SK-N-SH treated with all-trans-retinoic acid at 6 μM for 48 hours (cell line): ENCODE data around the gene HRAS.

ENCODE experiments used
- ATAC-seq: fragments of 200-7000 bp; cut with Tn5 transposase; 3 replicates; pipeline ENCODE4 v1.9.1; 2020; ENCODE audit warnings: mild to moderate bottlenecking, moderate library complexity
- ARNTL ChIP-seq: fragments of 450-650 bp; formaldehyde crosslinking; IDR thresholded peaks from 2 replicates; pipeline ENCODE4 v1.5.0; 2020; ENCODE audit warnings: low read depth, mild to moderate bottlenecking, moderate library complexity, borderline replicate concordance
- BACH2 ChIP-seq: fragments of 250-450 bp; sonication (Bioruptor Pico); IDR thresholded peaks from 2 replicates; pipeline ENCODE4 v1.9.0; 2021; ENCODE audit warnings: mild to moderate bottlenecking, borderline replicate concordance
- ESRRG ChIP-seq: fragments of 250-450 bp; sonication (Bioruptor Pico); IDR thresholded peaks from 2 replicates; pipeline ENCODE4 v1.6.1; 2021; ENCODE audit warnings: mild to moderate bottlenecking
- GLIS3 ChIP-seq: fragments of 250-450 bp; sonication (Bioruptor Pico); IDR thresholded peaks from 2 replicates; pipeline ENCODE4 v1.5.0; 2020; ENCODE audit warnings: mild to moderate bottlenecking, moderate library complexity
- ISL1 ChIP-seq: fragments of 250-450 bp; sonication (Bioruptor Pico); IDR thresholded peaks from 2 replicates; pipeline ENCODE4 v2.1.2; 2022; ENCODE audit warnings: mild to moderate bottlenecking, moderate library complexity
- OSR1 ChIP-seq: fragments of 250-450 bp; sonication (Bioruptor Pico); IDR thresholded peaks from 2 replicates; pipeline ENCODE4 v1.8.0; 2022; ENCODE audit warnings: moderate library complexity, mild to moderate bottlenecking, inconsistent platforms
- PPARA ChIP-seq: fragments of 250-450 bp; sonication (Bioruptor Pico); IDR thresholded peaks from 2 replicates; pipeline ENCODE4 v1.5.0; 2020; ENCODE audit warnings: mild to moderate bottlenecking, borderline replicate concordance
- RARB ChIP-seq: fragments of 250-450 bp; sonication (Bioruptor Pico); IDR thresholded peaks from 2 replicates; pipeline ENCODE4 v1.8.0; 2021; ENCODE audit warnings: mild to moderate bottlenecking, moderate library complexity
- SNAI2 ChIP-seq: fragments of 250-450 bp; sonication (Bioruptor Pico); IDR thresholded peaks from 2 replicates; pipeline ENCODE4 v1.5.0; 2020; ENCODE audit warnings: mild to moderate bottlenecking, moderate library complexity
- TOX ChIP-seq: fragments of 250-450 bp; sonication (Bioruptor Pico); IDR thresholded peaks from 2 replicates; pipeline ENCODE4 v1.8.0; 2021; ENCODE audit warnings: mild to moderate bottlenecking, moderate library complexity, borderline replicate concordance
- ZC3H10 ChIP-seq: fragments of 250-450 bp; sonication (Bioruptor Pico); IDR thresholded peaks from 2 replicates; pipeline ENCODE4 v1.5.1; 2021; ENCODE audit warnings: mild to moderate bottlenecking, moderate library complexity
- ZFP3 ChIP-seq: fragments of 250-450 bp; sonication (Bioruptor Pico); IDR thresholded peaks from 2 replicates; pipeline ENCODE4 v1.5.0; 2020; ENCODE audit warnings: mild to moderate bottlenecking, moderate library complexity
- ZFP30 ChIP-seq: fragments of 450-650 bp; formaldehyde crosslinking; IDR thresholded peaks from 2 replicates; pipeline ENCODE4 v1.5.0; 2022; ENCODE audit warnings: mild to moderate bottlenecking, moderate library complexity
- ZNF565 ChIP-seq: fragments of 450-650 bp; formaldehyde crosslinking; conservative IDR thresholded peaks from 2 replicates; pipeline ENCODE4 v1.5.0; 2020; ENCODE audit warnings: low read depth, mild to moderate bottlenecking, moderate library complexity
- ZNF70 ChIP-seq: fragments of 450-650 bp; formaldehyde crosslinking; IDR thresholded peaks from 2 replicates; pipeline ENCODE4 v1.5.0; 2020; ENCODE audit warnings: mild to moderate bottlenecking, moderate library complexity
- ZNF8 ChIP-seq: fragments of 450-650 bp; formaldehyde crosslinking; IDR thresholded peaks from 2 replicates; pipeline ENCODE4 v1.5.0; 2020; ENCODE audit warnings: mild to moderate bottlenecking, moderate library complexity
- TF ChIP-seq, protein P1 (sequence below): fragments of 250-450 bp; sonication (Bioruptor Pico); IDR thresholded peaks from 2 replicates; pipeline ENCODE4 v1.8.0; 2020; ENCODE audit warnings: mild to moderate bottlenecking, moderate library complexity, borderline replicate concordance
- TF ChIP-seq, protein P2 (sequence below): fragments of 250-450 bp; sonication (Bioruptor Pico); IDR thresholded peaks from 2 replicates; pipeline ENCODE4 v1.8.0; 2021; ENCODE audit warnings: low read depth, mild to moderate bottlenecking, moderate library complexity, borderline replicate concordance
- TF ChIP-seq, protein P3 (sequence below): fragments of 250-450 bp; sonication (Bioruptor Pico); IDR thresholded peaks from 2 replicates; pipeline ENCODE4 v1.5.0; 2020; ENCODE audit warnings: mild to moderate bottlenecking, moderate library complexity
- TF ChIP-seq, protein P4 (sequence below): fragments of 250-450 bp; sonication (Bioruptor Pico); IDR thresholded peaks from 2 replicates; pipeline ENCODE4 v1.5.1; 2020; ENCODE audit warnings: low read depth, mild to moderate bottlenecking, moderate library complexity

HRAS gene

DNA sequence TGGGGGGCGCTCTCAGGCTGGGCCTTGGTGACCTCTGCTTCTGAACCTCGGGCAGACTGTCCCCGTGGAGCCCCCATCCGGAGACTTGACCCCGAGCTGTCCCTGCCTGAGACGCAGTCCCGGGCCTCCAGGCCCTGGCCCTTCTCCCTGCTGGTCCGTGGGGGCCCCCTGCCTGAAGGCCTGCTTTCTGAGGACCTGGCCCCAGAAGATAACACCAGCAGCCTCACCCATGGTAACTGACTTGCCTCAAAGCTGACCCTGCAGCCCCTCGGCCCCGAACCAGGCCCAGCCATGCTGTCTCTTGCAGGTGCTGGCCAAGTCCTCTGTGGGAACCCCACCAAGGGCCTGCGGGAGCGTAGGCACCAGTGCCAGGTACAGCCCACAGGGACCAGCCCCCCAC lies 16.2 kb upstream of the HRAS start:
- no peak for ATAC-seq
- TF ChIP-seq ISL1 (CRISPR knock-in tag) (no peak), SNAI2 (no peak), ESRRG (CRISPR knock-in tag) (no peak), GLIS3 (CRISPR knock-in tag) (no peak), ZC3H10 (CRISPR knock-in tag) (no peak), RARB (no peak), ZNF70 (CRISPR knock-in tag) (no peak), ZNF565 (no peak), TOX (CRISPR knock-in tag) (no peak), BACH2 (CRISPR knock-in tag) (no peak), ARNTL (CRISPR knock-in tag) (no peak)
- TF ChIP-seq, all 23 proteins: peak for 0

DNA sequence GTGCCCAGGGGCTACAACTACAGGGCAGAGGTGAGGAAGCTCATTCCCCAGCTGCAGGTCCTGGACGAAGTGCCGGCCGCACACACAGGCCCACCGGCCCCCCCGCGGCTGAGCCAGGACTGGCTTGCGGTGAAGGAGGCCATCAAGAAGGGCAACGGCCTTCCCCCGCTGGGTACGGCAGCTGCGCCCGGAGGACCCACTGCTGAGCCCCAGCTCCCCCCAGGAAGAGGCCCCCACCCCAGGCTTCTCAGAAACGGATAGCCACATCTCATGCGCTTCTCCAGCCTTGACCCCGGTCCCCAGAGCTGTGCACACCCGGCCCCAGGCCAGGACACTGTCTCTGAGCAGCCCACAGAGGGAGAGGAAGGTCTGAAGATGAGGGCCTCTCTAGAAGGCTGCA lies 15.8 kb upstream of the HRAS start:
- no peak for ATAC-seq
- TF ChIP-seq BACH2 (CRISPR knock-in tag) = no peak
- no peak for TF ChIP-seq OSR1 (CRISPR knock-in tag)
- TF ChIP-seq, protein P1, sequence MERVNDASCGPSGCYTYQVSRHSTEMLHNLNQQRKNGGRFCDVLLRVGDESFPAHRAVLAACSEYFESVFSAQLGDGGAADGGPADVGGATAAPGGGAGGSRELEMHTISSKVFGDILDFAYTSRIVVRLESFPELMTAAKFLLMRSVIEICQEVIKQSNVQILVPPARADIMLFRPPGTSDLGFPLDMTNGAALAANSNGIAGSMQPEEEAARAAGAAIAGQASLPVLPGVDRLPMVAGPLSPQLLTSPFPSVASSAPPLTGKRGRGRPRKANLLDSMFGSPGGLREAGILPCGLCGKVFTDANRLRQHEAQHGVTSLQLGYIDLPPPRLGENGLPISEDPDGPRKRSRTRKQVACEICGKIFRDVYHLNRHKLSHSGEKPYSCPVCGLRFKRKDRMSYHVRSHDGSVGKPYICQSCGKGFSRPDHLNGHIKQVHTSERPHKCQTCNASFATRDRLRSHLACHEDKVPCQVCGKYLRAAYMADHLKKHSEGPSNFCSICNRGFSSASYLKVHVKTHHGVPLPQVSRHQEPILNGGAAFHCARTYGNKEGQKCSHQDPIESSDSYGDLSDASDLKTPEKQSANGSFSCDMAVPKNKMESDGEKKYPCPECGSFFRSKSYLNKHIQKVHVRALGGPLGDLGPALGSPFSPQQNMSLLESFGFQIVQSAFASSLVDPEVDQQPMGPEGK (CRISPR knock-in tag) = no peak
- no peak for TF ChIP-seq RARB
- no peak for TF ChIP-seq ESRRG (CRISPR knock-in tag)
- TF ChIP-seq ZC3H10 (CRISPR knock-in tag) = no peak
- TF ChIP-seq, protein P2, sequence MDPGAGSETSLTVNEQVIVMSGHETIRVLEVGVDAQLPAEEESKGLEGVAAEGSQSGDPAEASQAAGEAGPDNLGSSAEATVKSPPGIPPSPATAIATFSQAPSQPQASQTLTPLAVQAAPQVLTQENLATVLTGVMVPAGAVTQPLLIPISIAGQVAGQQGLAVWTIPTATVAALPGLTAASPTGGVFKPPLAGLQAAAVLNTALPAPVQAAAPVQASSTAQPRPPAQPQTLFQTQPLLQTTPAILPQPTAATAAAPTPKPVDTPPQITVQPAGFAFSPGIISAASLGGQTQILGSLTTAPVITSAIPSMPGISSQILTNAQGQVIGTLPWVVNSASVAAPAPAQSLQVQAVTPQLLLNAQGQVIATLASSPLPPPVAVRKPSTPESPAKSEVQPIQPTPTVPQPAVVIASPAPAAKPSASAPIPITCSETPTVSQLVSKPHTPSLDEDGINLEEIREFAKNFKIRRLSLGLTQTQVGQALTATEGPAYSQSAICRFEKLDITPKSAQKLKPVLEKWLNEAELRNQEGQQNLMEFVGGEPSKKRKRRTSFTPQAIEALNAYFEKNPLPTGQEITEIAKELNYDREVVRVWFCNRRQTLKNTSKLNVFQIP = no peak
- no peak for TF ChIP-seq ZNF8 (CRISPR knock-in tag)
- TF ChIP-seq ZNF565 = no peak
- TF ChIP-seq PPARA (CRISPR knock-in tag) = no peak
- no peak for TF ChIP-seq TOX (CRISPR knock-in tag)
- TF ChIP-seq ZFP30 (CRISPR knock-in tag) = no peak
- no peak for TF ChIP-seq ARNTL (CRISPR knock-in tag)
- no peak for TF ChIP-seq SNAI2
- no peak for TF ChIP-seq ZFP3 (CRISPR knock-in tag)
- TF ChIP-seq, protein P3, sequence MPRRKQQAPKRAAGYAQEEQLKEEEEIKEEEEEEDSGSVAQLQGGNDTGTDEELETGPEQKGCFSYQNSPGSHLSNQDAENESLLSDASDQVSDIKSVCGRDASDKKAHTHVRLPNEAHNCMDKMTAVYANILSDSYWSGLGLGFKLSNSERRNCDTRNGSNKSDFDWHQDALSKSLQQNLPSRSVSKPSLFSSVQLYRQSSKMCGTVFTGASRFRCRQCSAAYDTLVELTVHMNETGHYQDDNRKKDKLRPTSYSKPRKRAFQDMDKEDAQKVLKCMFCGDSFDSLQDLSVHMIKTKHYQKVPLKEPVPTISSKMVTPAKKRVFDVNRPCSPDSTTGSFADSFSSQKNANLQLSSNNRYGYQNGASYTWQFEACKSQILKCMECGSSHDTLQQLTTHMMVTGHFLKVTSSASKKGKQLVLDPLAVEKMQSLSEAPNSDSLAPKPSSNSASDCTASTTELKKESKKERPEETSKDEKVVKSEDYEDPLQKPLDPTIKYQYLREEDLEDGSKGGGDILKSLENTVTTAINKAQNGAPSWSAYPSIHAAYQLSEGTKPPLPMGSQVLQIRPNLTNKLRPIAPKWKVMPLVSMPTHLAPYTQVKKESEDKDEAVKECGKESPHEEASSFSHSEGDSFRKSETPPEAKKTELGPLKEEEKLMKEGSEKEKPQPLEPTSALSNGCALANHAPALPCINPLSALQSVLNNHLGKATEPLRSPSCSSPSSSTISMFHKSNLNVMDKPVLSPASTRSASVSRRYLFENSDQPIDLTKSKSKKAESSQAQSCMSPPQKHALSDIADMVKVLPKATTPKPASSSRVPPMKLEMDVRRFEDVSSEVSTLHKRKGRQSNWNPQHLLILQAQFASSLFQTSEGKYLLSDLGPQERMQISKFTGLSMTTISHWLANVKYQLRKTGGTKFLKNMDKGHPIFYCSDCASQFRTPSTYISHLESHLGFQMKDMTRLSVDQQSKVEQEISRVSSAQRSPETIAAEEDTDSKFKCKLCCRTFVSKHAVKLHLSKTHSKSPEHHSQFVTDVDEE (CRISPR knock-in tag) = no peak
- TF ChIP-seq, all 23 proteins: peak for 0

DNA sequence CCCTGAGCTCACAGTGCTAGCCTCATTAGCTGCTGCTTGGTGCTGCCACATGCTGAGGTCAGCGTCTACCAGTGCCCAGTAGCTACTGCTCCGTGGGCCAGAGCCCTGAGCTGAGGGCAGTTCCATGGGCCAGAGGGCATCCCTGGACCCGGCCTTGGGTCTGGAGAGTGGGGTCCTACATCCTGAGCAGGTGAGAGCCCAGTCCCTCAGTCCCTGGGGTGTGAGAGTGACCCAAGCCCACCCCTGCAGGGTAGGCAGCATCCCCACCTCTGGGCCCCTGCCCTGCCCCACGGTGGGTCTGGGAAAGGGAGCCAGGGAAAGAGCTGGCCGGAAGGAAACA lies 15.3 kb upstream of the HRAS start:
- no peak for TF ChIP-seq ZC3H10 (CRISPR knock-in tag)
- TF ChIP-seq SNAI2 = no peak
- no peak for TF ChIP-seq ARNTL (CRISPR knock-in tag)
- no peak for TF ChIP-seq PPARA (CRISPR knock-in tag)
- TF ChIP-seq, protein P4, sequence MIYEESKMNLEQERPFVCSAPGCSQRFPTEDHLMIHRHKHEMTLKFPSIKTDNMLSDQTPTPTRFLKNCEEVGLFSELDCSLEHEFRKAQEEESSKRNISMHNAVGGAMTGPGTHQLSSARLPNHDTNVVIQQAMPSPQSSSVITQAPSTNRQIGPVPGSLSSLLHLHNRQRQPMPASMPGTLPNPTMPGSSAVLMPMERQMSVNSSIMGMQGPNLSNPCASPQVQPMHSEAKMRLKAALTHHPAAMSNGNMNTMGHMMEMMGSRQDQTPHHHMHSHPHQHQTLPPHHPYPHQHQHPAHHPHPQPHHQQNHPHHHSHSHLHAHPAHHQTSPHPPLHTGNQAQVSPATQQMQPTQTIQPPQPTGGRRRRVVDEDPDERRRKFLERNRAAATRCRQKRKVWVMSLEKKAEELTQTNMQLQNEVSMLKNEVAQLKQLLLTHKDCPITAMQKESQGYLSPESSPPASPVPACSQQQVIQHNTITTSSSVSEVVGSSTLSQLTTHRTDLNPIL = no peak
- TF ChIP-seq OSR1 (CRISPR knock-in tag) = no peak
- no peak for TF ChIP-seq ISL1 (CRISPR knock-in tag)
- no peak for ATAC-seq

DNA sequence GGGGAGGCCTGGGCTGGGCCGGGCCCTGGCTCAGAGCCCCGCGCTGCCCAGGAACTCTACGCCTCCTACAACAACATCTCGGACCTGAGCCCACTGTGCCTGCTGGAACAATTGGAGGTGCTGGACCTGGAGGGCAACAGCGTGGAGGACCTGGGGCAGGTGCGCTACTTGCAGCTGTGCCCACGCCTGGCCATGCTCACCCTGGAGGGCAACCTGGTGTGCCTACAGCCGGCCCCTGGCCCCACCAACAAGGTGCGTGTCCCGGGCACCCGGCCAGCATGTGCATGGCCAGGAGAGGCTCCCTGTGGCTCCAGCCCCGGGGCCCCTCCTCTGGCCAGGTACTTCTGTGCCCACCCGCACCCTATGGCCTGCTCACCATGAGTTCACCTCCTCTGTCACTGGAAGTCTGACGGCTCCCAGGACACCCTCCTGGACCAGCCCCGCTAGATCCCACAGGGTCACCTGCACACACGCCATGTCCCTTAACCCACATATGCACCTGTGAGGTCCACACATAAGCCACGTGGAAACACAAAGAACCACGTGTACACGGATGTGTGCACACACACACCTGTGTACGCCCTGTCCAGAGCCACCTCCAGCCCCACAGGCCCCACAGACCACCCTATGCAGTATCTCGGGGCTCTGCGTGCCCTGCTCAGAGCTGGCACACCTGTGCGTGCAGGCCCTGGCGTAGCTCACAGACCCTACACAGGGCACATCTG lies 14.8 kb upstream of the HRAS start:
- ATAC-seq = no peak
- no peak for TF ChIP-seq ISL1 (CRISPR knock-in tag)
- TF ChIP-seq, protein P4 = no peak
- TF ChIP-seq TOX (CRISPR knock-in tag) = no peak
- TF ChIP-seq ZNF565 = no peak
- no peak for TF ChIP-seq ESRRG (CRISPR knock-in tag)
- no peak for TF ChIP-seq SNAI2
- TF ChIP-seq BACH2 (CRISPR knock-in tag) = no peak
- TF ChIP-seq, all 23 proteins: peak for 0
